K562 (cell line): ENCODE measurements around the gene PPP1R1C. TPM values are rescaled to one million over a fixed set of nuclear protein-coding genes. Genes with fewer than 3 reads are reported as not detected.

ENCODE experiments used
- ATAC-seq: fragments of 200-7000 bp; cut with Tn5 transposase; 3 replicates; pipeline ENCODE4 v1.9.1; 2020; ENCODE audit warnings: moderate library complexity
- BruUV-seq: library from RNA; stranded (reverse); fragments of 400-500 nt; replicated peaks from 2 replicates; lab custom pipeline; 2021; lab: Mats Ljungman, UMichigan
- CTCF ChIA-PET: fragments of 300-600 bp; formaldehyde crosslinking; extraction: SDS; loops from one replicate; lab custom pipeline; 2021; ENCODE audit warnings: low intra/inter-chr PET ratio; lab: Yijun Ruan, JAX
- POLR2A ChIA-PET: fragments of 300-600, 350-650 bp; sonication (Branson Sonifier 250); formaldehyde crosslinking; extraction: SDS; loops from one replicate; lab custom pipeline; 2021; ENCODE audit warnings: antibody characterized with exemption, inconsistent platforms; lab: Yijun Ruan, JAX
- DNase-seq, 4 experiments: peaks; one replicate each; pipeline versions ENCODE4 v3.0.0 to v3.0.0-alpha.2; 2011 to 2018; ENCODE audit warnings: low spot score in 3 of 4, mixed read lengths in 3 of 4; ENCODE audit errors: extremely low read depth in 1 of 4
- FAIRE-seq: peaks from 2 replicates; lab custom pipeline; 2011; peaks lifted over from hg19 to GRCh38; lab: Jason Lieb, UNC
- H2AFZ ChIP-seq: 2 replicates; pipeline ENCODE4 v1.6.0; 2011; ENCODE audit warnings: low read depth, low read length, control low read depth, inconsistent platforms
- H3K27ac ChIP-seq: fragments of 200-600 bp; 3 replicates; pipeline ENCODE4 v1.8.0; 2011; ENCODE audit warnings: low read depth, mild to moderate bottlenecking, control low read depth, inconsistent platforms, low read length, moderate library complexity, mixed read lengths; ENCODE audit errors: extremely low read depth
- H3K27me3 ChIP-seq, 2 experiments: fragments of 300-600 bp in 1 of 2; 2 replicates in 1 of 2; 3 replicates in 1 of 2; pipeline versions ENCODE4 v1.6.0 to v1.8.0; 2011; ENCODE audit warnings: inconsistent platforms in 2 of 2, low read length in 2 of 2, mild to moderate bottlenecking in 1 of 2, mixed read lengths in 1 of 2, moderate library complexity in 1 of 2; ENCODE audit not compliant: control insufficient read depth in 2 of 2, insufficient read depth in 2 of 2
- H3K36me3 ChIP-seq: fragments of 300-600 bp; 3 replicates; pipeline ENCODE4 v1.8.0; 2011; ENCODE audit warnings: mild to moderate bottlenecking, low read length, inconsistent platforms; ENCODE audit not compliant: control insufficient read depth, insufficient read depth
- H3K4me1 ChIP-seq, 2 experiments: fragments of 200-600 bp in 1 of 2; replicated peaks in 1 of 2; 2 replicates in 1 of 2; 3 replicates in 1 of 2; pipeline versions ENCODE4 v1.5.1 to v1.8.0; 2011; ENCODE audit warnings: inconsistent platforms in 2 of 2, low read length in 2 of 2, mild to moderate bottlenecking in 1 of 2, mixed read lengths in 1 of 2, moderate library complexity in 1 of 2; ENCODE audit not compliant: control insufficient read depth in 2 of 2, insufficient read depth in 2 of 2
- H3K4me2 ChIP-seq: 2 replicates; pipeline ENCODE4 v1.6.1; 2011; ENCODE audit warnings: low read length, control low read depth, inconsistent platforms, mixed read lengths; ENCODE audit not compliant: insufficient read depth
- H3K4me3 ChIP-seq: fragments of 200-600 bp; sonication (generic), shearing (Covaris generic); 2 replicates; pipeline ENCODE4 v1.5.1; 2016; ENCODE audit warnings: control low read depth, inconsistent platforms
- H3K79me2 ChIP-seq: fragments of 200-600 bp; 3 replicates; pipeline ENCODE4 v1.8.0; 2011; ENCODE audit warnings: low read length, inconsistent platforms; ENCODE audit not compliant: control insufficient read depth, insufficient read depth
- H3K9ac ChIP-seq, 2 experiments: 2 replicates each; pipeline versions ENCODE4 v1.6.0 to v1.6.1; 2011; ENCODE audit warnings: low read depth in 2 of 2, low read length in 2 of 2, control low read depth in 1 of 2, inconsistent platforms in 1 of 2, mild to moderate bottlenecking in 1 of 2, mixed read lengths in 1 of 2; ENCODE audit not compliant: insufficient read depth in 1 of 2
- H3K9me1 ChIP-seq: one replicate; pipeline ENCODE4 v1.6.0; 2011; ENCODE audit warnings: inconsistent platforms, mild to moderate bottlenecking, low read length, moderate library complexity; ENCODE audit not compliant: control insufficient read depth, insufficient read depth
- H3K9me3 ChIP-seq: replicated peaks from 2 replicates; pipeline ENCODE4 v1.5.1; 2011; ENCODE audit warnings: low read depth, low read length, inconsistent platforms; ENCODE audit not compliant: control insufficient read depth, insufficient read depth
- H4K20me1 ChIP-seq: replicated peaks from 2 replicates; pipeline ENCODE4 v1.6.1; 2011; ENCODE audit warnings: low read length, inconsistent platforms, mixed read lengths; ENCODE audit not compliant: control insufficient read depth, insufficient read depth
- CHD7 ChIP-seq: fragments of 200-600 bp; sonication (generic); IDR thresholded peaks from one replicate; pipeline ENCODE4 v1.6.1; 2012; ENCODE audit warnings: mild to moderate bottlenecking, low read depth, low read length, inconsistent platforms
- PHF20 ChIP-seq: fragments of 450-650 bp; IDR thresholded peaks from 2 replicates; pipeline ENCODE4 v1.6.1; 2018; ENCODE audit not compliant: partially characterized antibody
- SIN3B ChIP-seq: fragments of 450-650 bp; IDR thresholded peaks from 2 replicates; pipeline ENCODE4 v1.6.1; 2017; ENCODE audit warnings: low read depth, mild to moderate bottlenecking, moderate library complexity
- TAF9B ChIP-seq: fragments of 450-650 bp; IDR thresholded peaks from 2 replicates; pipeline ENCODE4 v1.6.1; 2018; ENCODE audit warnings: mild to moderate bottlenecking; ENCODE audit not compliant: partially characterized antibody
- ZFP30 ChIP-seq: fragments of 250-450 bp; sonication (Bioruptor Pico); IDR thresholded peaks from 2 replicates; pipeline ENCODE4 v1.8.0; 2022; ENCODE audit warnings: moderate library complexity, mild to moderate bottlenecking, inconsistent platforms, borderline replicate concordance
- ZFX ChIP-seq: sonication (generic); formaldehyde crosslinking; IDR thresholded peaks from 2 replicates; pipeline ENCODE4 v1.8.0; 2022; ENCODE audit warnings: mild to moderate bottlenecking, missing genetic modification reagents, moderate library complexity
- ZNF124 ChIP-seq: sonication (generic); formaldehyde crosslinking; IDR thresholded peaks from 2 replicates; pipeline ENCODE4 v1.8.1; 2022; ENCODE audit warnings: missing genetic modification reagents
- WGBS: fragments of 100-300 bp; shearing (Covaris generic); methylation state at CpG from one replicate; pipeline ENCODE4 v1.1.6; 2016; ENCODE audit warnings: low coverage, mixed read lengths; ENCODE audit not compliant: insufficient coverage; ENCODE audit errors: missing lambda C conversion rate; 5-methylcytosine and 5-hydroxymethylcytosine counted together
- in situ Hi-C: fragments of 300-500 bp; cut with MboI; formaldehyde crosslinking; loops from 4 replicates; pipeline ENCODE4 v1.15.0; 2018; ENCODE audit warnings: inconsistent platforms, mixed read lengths
- intact Hi-C: fragments of 100-400 bp; cut with micrococcal nuclease; formaldehyde crosslinking; loops from 2 replicates; pipeline ENCODE4 v1.14.2; 2022
- polyA plus RNA-seq, 8 experiments: library from polyadenylated mRNA; depleted of rRNA in 4 of 8; stranded (reverse) in 5 of 8; unstranded in 3 of 8; fragments of >200 nt; fragmentation: Nextera tagmentation in 2 of 8; fragmentation: Illumina TruSeq in 1 of 8; extraction: Ambion mirVana in 2 of 8; extraction: Trizol in 1 of 8; gene quantifications; 2 replicates each; pipeline versions ENCODE4 v1.2.1 to v1.2.3, GENCODE V29; 2011 to 2014; ENCODE audit warnings: inconsistent platforms in 1 of 8, missing spikeins in 1 of 8
- total RNA-seq, 7 experiments: library from RNA; depleted of rRNA in 6 of 7; stranded (reverse); fragments of >200 nt in 6 of 7; fragmentation: Illumina TruSeq in 2 of 7; extraction: Trizol in 2 of 7; gene quantifications; 2 replicates each; pipeline versions ENCODE4 v1.2.1 to v1.2.3, GENCODE V29; 2011 to 2021; ENCODE audit warnings: low replicate concordance in 1 of 7
- TF ChIP-seq, protein P1 (sequence below): fragments of 250-450 bp; sonication (Bioruptor Pico); IDR thresholded peaks from 2 replicates; pipeline ENCODE4 v1.8.0; 2022; ENCODE audit warnings: moderate library complexity, mild to moderate bottlenecking, inconsistent platforms

Gene PPP1R1C
- total and polyA plus RNA-seq, 9 of the 15 experiments (the other 6 are each of a cell fraction or from before 2014, with no cell fraction given) = 0.09 to 0.64 (median 0.40) TPM; not detected in 2

DNA sequence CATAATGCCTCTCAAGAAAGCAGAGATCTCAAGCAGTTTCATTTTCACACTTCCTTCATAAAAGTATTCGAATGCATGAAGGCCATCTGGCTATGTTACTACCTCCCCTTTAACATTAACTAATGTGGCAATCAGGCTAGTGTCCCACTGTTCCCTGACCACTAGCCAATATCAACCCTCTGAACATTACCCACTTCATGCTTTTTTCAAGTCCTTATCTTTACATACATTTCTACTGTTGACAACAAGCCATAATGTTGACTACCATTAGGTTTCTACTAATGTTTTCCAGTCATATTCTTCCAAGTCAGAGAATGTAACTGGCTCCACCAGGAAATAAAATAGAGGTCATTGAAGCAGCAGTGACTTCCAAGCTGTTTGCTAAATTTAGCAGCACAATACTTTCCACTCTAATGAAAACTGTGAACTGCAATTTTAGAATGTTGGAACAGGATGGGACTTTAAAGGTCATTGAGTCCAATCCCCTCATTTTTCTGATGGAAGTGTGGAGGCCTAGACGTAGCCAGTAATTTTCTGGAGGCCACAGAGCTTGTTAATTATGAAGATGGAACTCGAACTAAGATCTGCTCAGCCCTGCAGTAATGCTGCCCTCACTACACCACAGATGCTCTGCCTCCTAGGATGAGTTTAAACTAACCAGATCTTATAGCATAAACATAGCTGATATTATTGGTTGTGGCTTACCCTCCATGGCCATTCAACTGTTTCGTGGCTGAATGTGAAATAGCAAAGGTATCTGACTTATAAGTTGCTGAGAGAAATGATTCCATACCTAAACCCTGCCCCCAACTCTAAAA, 630 bp upstream of the PPP1R1C start:
- ChIA-PET CTCF (no interaction called here), POLR2A (no interaction called here)
- Histone ChIP-seq H3K4me3 (no peak overlapping the region), H3K4me2 (no peak overlapping the region), H3K27me3 (no peaks in the 10 kb centered on the region), H3K9ac (no peak overlapping the region), H3K27ac (no peak overlapping the region), H3K79me2 (no peaks in the 10 kb centered on the region), H3K36me3 (no peaks in the 10 kb centered on the region), H4K20me1 (no peaks in the 10 kb centered on the region), H3K9me1 (no peaks in the 10 kb centered on the region), H3K9me3 (no peaks in the 10 kb centered on the region), H3K4me1 (no peaks in the 10 kb centered on the region), H2AFZ (no peak overlapping the region)
- WGBS = 0% methylated on average over 4 of the region's 4 CpGs
- DNase-seq (no peak), FAIRE-seq (no peak), ATAC-seq (no peak)
- no TSS peak for BruUV-seq
- in situ Hi-C loops (no loop called here), intact Hi-C loops (no loop called here)
- no peak for TF ChIP-seq SIN3B
- TF ChIP-seq, protein P1, sequence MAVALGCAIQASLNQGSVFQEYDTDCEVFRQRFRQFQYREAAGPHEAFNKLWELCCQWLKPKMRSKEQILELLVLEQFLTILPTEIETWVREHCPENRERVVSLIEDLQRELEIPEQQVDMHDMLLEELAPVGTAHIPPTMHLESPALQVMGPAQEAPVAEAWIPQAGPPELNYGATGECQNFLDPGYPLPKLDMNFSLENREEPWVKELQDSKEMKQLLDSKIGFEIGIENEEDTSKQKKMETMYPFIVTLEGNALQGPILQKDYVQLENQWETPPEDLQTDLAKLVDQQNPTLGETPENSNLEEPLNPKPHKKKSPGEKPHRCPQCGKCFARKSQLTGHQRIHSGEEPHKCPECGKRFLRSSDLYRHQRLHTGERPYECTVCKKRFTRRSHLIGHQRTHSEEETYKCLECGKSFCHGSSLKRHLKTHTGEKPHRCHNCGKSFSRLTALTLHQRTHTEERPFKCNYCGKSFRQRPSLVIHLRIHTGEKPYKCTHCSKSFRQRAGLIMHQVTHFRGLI = no peak
- TF ChIP-seq ZNF124 (CRISPR knock-in tag) = no peak
- no peak for TF ChIP-seq TAF9B
- no peak for TF ChIP-seq ZFX
- TF ChIP-seq CHD7 = no peak
- no peak for TF ChIP-seq ZFP30 (CRISPR knock-in tag)
- no peak for TF ChIP-seq PHF20
